K562 (cell line): ENCODE data around the gene NAA80. TPM values are rescaled to one million over a fixed set of nuclear protein-coding genes. Genes with fewer than 3 reads are reported as not detected.

Source experiments
- ATF7 ChIP-seq: fragments of 450-650 bp; IDR thresholded peaks from 2 replicates; pipeline ENCODE4 v1.7.1; 2014; ENCODE audit warnings: mild to moderate bottlenecking, moderate library complexity
- BRD4 ChIP-seq: fragments of 200-600 bp; sonication (generic); IDR thresholded peaks from 2 replicates; pipeline ENCODE4 v1.6.1; 2017; ENCODE audit warnings: inconsistent platforms
- GABPA ChIP-seq: fragments of 200-800 bp; sonication (Bioruptor generic); conservative IDR thresholded peaks from 2 replicates; pipeline ENCODE4 v1.6.1; 2016; ENCODE audit warnings: low read depth, missing genetic modification characterization, missing compliant biosample characterization
- HDGF ChIP-seq: fragments of 450-650 bp; IDR thresholded peaks from 2 replicates; pipeline ENCODE4 v1.6.1; 2016
- HNRNPK ChIP-seq: fragments of 200-400 bp; formaldehyde crosslinking; IDR thresholded peaks from one replicate; pipeline ENCODE4 v1.6.1; 2018; ENCODE audit warnings: mild to moderate bottlenecking, low read depth, low read length; ENCODE audit not compliant: poor library complexity, severe bottlenecking
- LARP7 ChIP-seq: fragments of 450-650 bp; IDR thresholded peaks from 2 replicates; pipeline ENCODE4 v1.6.1; 2016
- MYC ChIP-seq, 2 experiments: fragments of 250-450 bp in 1 of 2; sonication (Bioruptor Pico) in 1 of 2; IDR thresholded peaks; 2 replicates each; pipeline versions ENCODE4 v1.5.1 to v1.6.1; 2012 to 2021; ENCODE audit warnings: low read depth in 2 of 2, borderline replicate concordance in 1 of 2, improper control_type of control experiment in 1 of 2, low read length in 1 of 2, mild to moderate bottlenecking in 1 of 2, moderate library complexity in 1 of 2
- PHF8 ChIP-seq: fragments of 200-600 bp; sonication (generic); IDR thresholded peaks from 2 replicates; pipeline ENCODE4 v1.6.1; 2012; ENCODE audit warnings: mixed run types, mild to moderate bottlenecking, inconsistent platforms, low read length, moderate library complexity, borderline replicate concordance
- POLR2G ChIP-seq: fragments of 200-400 bp; formaldehyde crosslinking; IDR thresholded peaks from 2 replicates; pipeline ENCODE4 v1.6.1; 2017; ENCODE audit warnings: low read depth, mild to moderate bottlenecking, antibody characterized with exemption, low read length, moderate library complexity
- PURB ChIP-seq: sonication (generic); formaldehyde crosslinking; IDR thresholded peaks from 2 replicates; pipeline ENCODE4 v1.9.0; 2021; ENCODE audit warnings: low read depth, mild to moderate bottlenecking, missing genetic modification reagents
- SMAD2 ChIP-seq: fragments of 150-350 bp; IDR thresholded peaks from 2 replicates; pipeline ENCODE4 v1.6.1; 2014; ENCODE audit warnings: low read depth, mild to moderate bottlenecking, low read length
- SMC3 ChIP-seq: conservative IDR thresholded peaks from 2 replicates; pipeline ENCODE4 v1.6.1; 2011; ENCODE audit warnings: low read depth, low read length, improper control_type of control experiment; ENCODE audit not compliant: insufficient read depth
- ZNF282 ChIP-seq: sonication (generic); formaldehyde crosslinking; IDR thresholded peaks from 2 replicates; pipeline ENCODE4 v1.8.1; 2023; ENCODE audit warnings: missing genetic modification reagents
- ZNF561 ChIP-seq: fragments of 450-650 bp; formaldehyde crosslinking; conservative IDR thresholded peaks from 2 replicates; pipeline ENCODE4 v1.4.0; 2020; ENCODE audit warnings: mild to moderate bottlenecking, moderate library complexity
- polyA plus RNA-seq, 8 experiments: library from polyadenylated mRNA; depleted of rRNA in 4 of 8; stranded (reverse) in 5 of 8; unstranded in 3 of 8; fragments of >200 nt; fragmentation: Nextera tagmentation in 2 of 8; fragmentation: Illumina TruSeq in 1 of 8; extraction: Ambion mirVana in 2 of 8; extraction: Trizol in 1 of 8; gene quantifications; 2 replicates each; pipeline versions ENCODE4 v1.2.1 to v1.2.3, GENCODE V29; 2011 to 2014; ENCODE audit warnings: inconsistent platforms in 1 of 8, missing spikeins in 1 of 8
- total RNA-seq, 7 experiments: library from RNA; depleted of rRNA in 6 of 7; stranded (reverse); fragments of >200 nt in 6 of 7; fragmentation: Illumina TruSeq in 2 of 7; extraction: Trizol in 2 of 7; gene quantifications; 2 replicates each; pipeline versions ENCODE4 v1.2.1 to v1.2.3, GENCODE V29; 2011 to 2021; ENCODE audit warnings: low replicate concordance in 1 of 7
- TF ChIP-seq, protein P1 (sequence below), 3 experiments: fragments of 200-800 bp in 1 of 3; fragments of 250-450 bp in 1 of 3; fragments of 450-650 bp in 1 of 3; sonication (Bioruptor Pico) in 1 of 3; sonication (Bioruptor generic) in 1 of 3; formaldehyde crosslinking in 1 of 3; IDR thresholded peaks; 2 replicates each; pipeline versions ENCODE4 v1.6.1 to v1.8.0; 2016 to 2022; ENCODE audit warnings: mild to moderate bottlenecking in 2 of 3, missing genetic modification characterization in 2 of 3, missing compliant biosample characterization in 1 of 3, moderate library complexity in 1 of 3
- TF ChIP-seq, protein P2 (sequence below): IDR thresholded peaks from 3 replicates; pipeline ENCODE4 v1.6.1; 2011; ENCODE audit warnings: borderline replicate concordance, mild to moderate bottlenecking; ENCODE audit not compliant: insufficient read length, insufficient read depth
- TF ChIP-seq, protein P3 (sequence below): sonication (generic); formaldehyde crosslinking; IDR thresholded peaks from 2 replicates; pipeline ENCODE4 v1.5.0; 2020; ENCODE audit warnings: missing genetic modification reagents
- TF ChIP-seq, protein P4 (sequence below): fragments of 250-450 bp; sonication (Bioruptor Pico); IDR thresholded peaks from 2 replicates; pipeline ENCODE4 v1.8.0; 2022; ENCODE audit warnings: moderate library complexity, mild to moderate bottlenecking, inconsistent platforms

Gene NAA80
- total and polyA plus RNA-seq, 9 of the 15 experiments (the other 6 are each of a cell fraction or from before 2014, with no cell fraction given) = 0.82 to 24.0 (median 8.6) TPM

DNA sequence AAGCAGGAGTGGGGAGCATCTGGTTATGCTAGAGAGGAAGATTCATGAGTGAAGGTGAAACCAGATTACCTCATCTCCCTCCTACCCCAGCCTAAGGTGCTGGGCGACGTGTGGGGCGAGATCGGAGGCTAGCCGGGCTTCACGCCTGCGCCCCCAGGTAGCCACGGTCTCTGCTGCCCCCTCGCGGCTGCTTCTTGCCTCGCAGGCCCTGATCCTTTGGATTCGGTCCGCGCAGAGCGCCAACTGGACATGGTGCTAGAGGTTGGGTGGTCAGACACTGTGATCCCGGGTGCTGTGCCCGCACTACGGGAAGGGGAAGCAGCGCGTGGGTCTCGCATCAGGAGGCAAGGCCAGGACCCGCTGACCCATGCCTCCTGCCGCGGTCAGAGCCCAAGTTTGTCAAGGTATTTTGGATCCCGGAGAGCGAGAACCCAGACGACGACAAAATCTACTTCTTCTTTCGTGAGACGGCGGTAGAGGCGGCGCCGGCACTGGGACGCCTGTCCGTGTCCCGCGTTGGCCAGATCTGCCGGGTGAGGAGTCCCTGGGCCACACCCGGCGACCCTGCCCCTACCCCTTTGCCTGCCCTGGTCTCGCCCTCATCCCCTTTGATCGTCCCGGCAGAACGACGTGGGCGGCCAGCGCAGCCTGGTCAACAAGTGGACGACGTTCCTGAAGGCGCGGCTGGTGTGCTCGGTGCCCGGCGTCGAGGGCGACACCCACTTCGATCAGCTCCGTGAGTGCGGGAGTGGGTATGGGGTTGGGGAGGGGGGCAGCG lies 26.1 kb downstream of the NAA80 start (continued):
- TF ChIP-seq, protein P1, sequence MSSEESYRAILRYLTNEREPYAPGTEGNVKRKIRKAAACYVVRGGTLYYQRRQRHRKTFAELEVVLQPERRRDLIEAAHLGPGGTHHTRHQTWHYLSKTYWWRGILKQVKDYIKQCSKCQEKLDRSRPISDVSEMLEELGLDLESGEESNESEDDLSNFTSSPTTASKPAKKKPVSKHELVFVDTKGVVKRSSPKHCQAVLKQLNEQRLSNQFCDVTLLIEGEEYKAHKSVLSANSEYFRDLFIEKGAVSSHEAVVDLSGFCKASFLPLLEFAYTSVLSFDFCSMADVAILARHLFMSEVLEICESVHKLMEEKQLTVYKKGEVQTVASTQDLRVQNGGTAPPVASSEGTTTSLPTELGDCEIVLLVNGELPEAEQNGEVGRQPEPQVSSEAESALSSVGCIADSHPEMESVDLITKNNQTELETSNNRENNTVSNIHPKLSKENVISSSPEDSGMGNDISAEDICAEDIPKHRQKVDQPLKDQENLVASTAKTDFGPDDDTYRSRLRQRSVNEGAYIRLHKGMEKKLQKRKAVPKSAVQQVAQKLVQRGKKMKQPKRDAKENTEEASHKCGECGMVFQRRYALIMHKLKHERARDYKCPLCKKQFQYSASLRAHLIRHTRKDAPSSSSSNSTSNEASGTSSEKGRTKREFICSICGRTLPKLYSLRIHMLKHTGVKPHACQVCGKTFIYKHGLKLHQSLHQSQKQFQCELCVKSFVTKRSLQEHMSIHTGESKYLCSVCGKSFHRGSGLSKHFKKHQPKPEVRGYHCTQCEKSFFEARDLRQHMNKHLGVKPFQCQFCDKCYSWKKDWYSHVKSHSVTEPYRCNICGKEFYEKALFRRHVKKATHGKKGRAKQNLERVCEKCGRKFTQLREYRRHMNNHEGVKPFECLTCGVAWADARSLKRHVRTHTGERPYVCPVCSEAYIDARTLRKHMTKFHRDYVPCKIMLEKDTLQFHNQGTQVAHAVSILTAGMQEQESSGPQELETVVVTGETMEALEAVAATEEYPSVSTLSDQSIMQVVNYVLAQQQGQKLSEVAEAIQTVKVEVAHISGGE (CRISPR knock-in tag; IDR thresholded peaks at IDR 0.05) = 0 out of 6 replicates have a peak, but pooled peaks of 1 of the 3 experiments have one; percentile 29
- TF ChIP-seq GABPA (tag) (peak; percentile 58), ZNF282 (CRISPR knock-in tag) (no peak), MYC (IDR thresholded peaks at IDR 0.05; ENCODE audit: low read depth, low read length) (peak; percentile 40; the same call in 1 of the 2 replicates), MYC (CRISPR knock-in tag; IDR thresholded peaks at IDR 0.05; ENCODE audit: borderline replicate concordance, low read depth) (no peak), ZNF561 (CRISPR knock-in tag) (no peak), SMC3 (peak; percentile 96), LARP7 (no peak), PHF8 (peak; percentile 15; the same call in 1 of the 2 replicates), HNRNPK (no peak), BRD4 (no peak), PURB (CRISPR knock-in tag) (no peak), POLR2G (peak; percentile 66), HDGF (no peak), ATF7 (peak; percentile 82), SMAD2 (no peak)
- TF ChIP-seq, protein P2, sequence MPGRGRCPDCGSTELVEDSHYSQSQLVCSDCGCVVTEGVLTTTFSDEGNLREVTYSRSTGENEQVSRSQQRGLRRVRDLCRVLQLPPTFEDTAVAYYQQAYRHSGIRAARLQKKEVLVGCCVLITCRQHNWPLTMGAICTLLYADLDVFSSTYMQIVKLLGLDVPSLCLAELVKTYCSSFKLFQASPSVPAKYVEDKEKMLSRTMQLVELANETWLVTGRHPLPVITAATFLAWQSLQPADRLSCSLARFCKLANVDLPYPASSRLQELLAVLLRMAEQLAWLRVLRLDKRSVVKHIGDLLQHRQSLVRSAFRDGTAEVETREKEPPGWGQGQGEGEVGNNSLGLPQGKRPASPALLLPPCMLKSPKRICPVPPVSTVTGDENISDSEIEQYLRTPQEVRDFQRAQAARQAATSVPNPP = no peak
- TF ChIP-seq, protein P3, sequence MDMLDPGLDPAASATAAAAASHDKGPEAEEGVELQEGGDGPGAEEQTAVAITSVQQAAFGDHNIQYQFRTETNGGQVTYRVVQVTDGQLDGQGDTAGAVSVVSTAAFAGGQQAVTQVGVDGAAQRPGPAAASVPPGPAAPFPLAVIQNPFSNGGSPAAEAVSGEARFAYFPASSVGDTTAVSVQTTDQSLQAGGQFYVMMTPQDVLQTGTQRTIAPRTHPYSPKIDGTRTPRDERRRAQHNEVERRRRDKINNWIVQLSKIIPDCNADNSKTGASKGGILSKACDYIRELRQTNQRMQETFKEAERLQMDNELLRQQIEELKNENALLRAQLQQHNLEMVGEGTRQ (CRISPR knock-in tag) = no peak
- TF ChIP-seq, protein P4, sequence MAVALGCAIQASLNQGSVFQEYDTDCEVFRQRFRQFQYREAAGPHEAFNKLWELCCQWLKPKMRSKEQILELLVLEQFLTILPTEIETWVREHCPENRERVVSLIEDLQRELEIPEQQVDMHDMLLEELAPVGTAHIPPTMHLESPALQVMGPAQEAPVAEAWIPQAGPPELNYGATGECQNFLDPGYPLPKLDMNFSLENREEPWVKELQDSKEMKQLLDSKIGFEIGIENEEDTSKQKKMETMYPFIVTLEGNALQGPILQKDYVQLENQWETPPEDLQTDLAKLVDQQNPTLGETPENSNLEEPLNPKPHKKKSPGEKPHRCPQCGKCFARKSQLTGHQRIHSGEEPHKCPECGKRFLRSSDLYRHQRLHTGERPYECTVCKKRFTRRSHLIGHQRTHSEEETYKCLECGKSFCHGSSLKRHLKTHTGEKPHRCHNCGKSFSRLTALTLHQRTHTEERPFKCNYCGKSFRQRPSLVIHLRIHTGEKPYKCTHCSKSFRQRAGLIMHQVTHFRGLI = no peak
